Subcutaneous adipose tissue (tissue), 4 donors: ENCODE results near the gene RPRML. TPM values are rescaled to one million over a fixed set of nuclear protein-coding genes. Genes with fewer than 3 reads are reported as not detected.

Experiments used
- CTCF ChIP-seq: fragments of 450-650 bp; IDR thresholded peaks from one replicate; pipeline ENCODE4 v1.5.1; 2016; ENCODE audit warnings: low read depth, mild to moderate bottlenecking, control low read depth, antibody characterized with exemption, moderate library complexity
- total RNA-seq, 4 donors: library from RNA; depleted of rRNA; stranded (reverse); fragments of >200 nt; gene quantifications; one replicate each; pipeline ENCODE4 v1.1.0, GENCODE V29; 2016

RPRML gene
- total RNA-seq, 4 donors from 2014 or later: 0.66 to 0.75 TPM; not detected in 2

- no peak for TF ChIP-seq CTCF
Observed at GRCh38 chr17:46991617-46992016, 12.6 kb upstream of the RPRML start.

DNA sequence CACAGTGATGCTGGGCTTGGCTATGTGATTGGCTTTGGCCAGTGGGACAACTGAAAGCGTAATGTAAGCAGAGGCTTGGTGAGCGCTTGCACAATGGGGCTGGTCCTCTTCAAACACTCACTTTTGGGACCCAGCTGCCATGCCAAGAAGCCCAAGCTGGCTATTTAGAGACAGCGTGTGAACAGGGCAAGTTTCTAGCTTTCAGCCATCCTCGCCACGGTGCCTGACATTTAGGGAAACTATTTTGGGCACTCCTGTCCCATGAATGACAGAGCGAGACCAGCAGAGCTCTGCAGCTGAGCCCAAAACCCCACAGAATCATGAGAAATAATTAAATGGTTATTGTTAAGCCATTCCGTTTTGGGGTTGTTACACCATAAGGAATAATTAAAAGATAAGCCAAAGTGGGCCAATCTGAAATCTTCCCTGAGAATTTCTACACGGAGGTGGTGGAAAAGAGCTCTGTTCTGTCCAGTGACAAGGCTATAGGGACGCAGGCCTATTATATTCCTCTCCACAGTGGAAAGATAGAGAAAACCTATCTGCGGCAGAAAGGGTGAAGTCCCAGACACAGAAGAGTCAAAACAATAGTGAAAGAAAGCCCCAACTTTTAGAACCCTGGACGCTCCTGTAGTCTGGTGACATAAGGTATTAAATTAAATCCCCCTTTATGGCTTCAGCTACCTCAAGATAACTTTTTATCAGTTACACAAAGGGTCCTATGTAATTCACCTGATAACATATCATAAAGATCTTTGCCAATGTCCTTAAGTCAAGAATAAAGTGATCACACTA lies 10.8 kb upstream of the RPRML start:
- no peak for TF ChIP-seq CTCF

GRCh38 chr17:46986366-46986765 lies 7.3 kb upstream of the RPRML start:
- TF ChIP-seq CTCF: no peak

DNA sequence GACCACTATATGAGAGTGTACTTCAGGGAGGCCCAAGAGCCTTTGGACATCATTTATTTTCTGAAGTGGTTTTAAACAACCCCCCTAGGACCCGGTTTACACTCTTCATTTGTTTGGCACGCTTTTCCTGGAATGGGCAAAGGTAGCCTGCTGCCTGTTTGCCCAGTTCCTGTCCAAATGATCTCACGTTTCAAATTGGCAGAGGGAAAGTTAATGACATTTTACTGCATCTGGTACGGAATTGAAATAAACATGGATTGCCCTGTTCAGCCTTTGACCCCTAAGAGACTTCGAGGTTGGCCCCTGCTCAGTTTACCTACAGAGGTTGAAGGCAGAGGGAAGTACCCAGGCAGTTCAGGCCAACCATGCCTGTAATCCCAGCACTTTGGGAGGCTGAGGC lies 5.8 kb upstream of the RPRML start:
- TF ChIP-seq CTCF: no peak

DNA sequence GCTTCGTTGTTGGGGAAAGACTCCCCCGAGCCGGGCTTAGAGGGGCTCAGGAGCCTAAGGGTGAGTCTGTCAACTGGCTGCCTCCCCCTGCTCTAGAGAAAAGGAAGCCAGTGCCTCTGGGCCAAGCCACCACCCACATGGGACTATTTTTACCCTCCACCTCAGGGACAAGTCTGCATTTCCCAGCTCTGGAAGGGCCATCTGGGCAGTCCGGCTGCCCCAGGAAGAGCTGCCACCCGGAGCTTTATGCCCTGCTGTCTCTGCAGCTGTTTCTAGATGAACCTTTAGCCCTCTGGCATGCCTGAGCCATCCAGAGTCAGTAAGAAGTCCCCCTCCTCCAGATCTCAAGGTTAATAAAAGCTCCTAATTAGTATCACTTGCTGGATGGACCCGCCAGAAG lies 5.3 kb upstream of the RPRML start:
- no peak for TF ChIP-seq CTCF

DNA sequence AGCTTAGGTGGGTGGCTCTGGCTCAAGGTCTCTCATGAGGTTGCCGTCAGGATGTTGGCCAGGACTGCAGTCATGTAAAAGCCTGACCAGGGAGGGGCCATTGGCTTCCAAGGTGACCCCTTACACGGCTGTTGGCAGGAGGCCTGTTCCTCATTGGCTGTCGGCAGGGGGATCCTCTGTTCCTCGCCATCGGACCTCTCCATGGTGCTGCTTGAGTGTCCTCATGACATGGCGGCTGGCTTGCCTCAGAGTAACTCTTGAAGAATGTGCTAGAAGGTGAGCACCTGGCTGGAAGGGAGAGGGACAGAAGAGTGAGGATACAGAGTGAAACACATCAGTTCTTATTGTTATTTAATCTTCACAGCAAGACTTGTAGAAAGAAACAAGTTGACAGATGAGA lies 4.7 kb upstream of the RPRML start:
- TF ChIP-seq CTCF: no peak

- no peak for TF ChIP-seq CTCF
Observed at GRCh38 chr17:46982577-46982976, 3.5 kb upstream of the RPRML start.
